GM10847 (cell line): ENCODE data around the gene ZGRF1.

ENCODE experiments used
- POLR2A ChIP-seq: IDR thresholded peaks from 2 replicates; pipeline ENCODE4 v1.6.1; 2011; ENCODE audit not compliant: insufficient read length; ENCODE audit errors: extremely low read depth

The ZGRF1 gene

DNA sequence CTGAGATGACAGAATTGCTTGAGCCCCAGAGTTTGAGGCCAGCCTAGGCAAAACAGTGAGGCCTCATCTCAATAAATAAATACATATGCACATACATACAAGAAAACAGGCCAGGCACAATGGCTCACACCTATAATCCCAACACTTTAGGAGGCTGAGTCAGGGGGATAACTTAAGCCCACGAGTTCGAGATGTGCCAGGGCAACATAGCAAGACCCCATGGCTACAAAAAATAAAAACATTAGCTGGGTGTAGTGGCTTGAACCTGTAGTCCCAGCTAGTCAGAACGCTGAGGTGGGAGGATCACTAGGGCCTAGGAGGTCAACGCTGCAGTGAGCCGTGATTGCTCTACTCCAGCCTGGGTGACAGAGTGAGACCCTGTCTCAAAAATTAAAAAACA, 69.2 kb downstream of the ZGRF1 start:
- no peak for TF ChIP-seq POLR2A

DNA sequence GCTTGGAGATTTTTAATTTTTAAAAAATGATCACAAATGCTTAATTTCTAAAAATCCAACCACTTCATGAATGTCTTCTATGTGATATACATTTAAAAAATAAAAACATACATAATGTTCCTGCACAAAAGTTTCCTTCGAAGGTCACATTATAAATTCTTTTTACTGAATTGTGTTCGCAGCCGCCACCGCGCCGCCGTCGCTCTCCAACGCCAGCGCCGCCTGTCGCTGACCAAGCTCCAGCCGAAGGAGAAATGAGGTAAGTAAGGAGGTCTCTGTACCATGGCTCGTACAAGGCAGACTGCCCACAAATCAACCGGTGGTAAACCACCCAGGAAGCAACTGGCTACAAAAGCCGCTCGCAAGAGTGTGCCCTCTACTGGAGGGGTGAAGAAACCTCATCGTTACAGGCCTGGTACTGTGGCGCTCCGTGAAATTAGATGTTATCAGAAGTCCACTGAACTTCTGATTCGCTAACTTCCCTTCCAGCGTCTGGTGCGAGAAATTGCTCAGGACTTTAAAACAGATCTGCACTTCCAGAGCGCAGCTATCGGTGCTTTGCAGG, 71.9 kb downstream of the ZGRF1 start:
- no peak for TF ChIP-seq POLR2A

DNA sequence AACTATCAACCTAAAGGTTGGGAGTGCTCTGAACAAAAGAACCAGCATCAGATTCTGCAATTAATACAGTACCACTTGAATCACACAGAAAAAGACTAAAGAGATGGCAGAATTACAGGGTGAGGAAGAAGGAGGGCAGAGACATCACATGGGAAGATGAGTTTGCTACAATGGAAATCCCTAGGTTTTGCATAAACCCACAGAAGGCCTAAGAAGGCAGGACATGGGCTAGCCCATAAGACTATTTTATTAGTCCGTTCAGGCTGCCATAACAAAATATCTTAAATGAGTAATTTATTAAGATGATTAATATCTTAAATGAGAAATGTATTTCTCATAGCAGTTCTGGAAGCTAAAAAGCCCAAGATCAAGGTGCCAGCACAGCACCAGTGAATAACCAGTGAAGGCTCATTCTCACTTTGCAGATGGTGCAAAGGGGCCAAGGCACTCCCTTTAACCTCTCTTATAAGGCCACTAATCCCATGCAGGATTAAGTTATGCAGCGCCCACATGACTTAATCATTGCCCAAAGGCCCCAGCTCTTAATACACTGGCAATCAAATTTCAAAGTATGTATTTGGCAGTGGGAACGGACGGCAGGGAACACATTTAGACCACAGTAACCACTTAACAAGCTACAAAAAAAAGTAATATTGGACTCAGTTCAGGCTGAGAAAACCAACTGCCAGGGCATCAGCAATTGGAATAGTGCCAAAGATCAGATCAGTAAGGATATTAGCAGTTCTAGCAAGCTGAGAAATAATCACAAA, 73.1 kb downstream of the ZGRF1 start:
- no peak for TF ChIP-seq POLR2A

- TF ChIP-seq POLR2A = no peak
Observed at GRCh38 chr4:112562254-112562879, 74.3 kb downstream of the ZGRF1 start.

- TF ChIP-seq POLR2A = no peak
Observed at GRCh38 chr4:112560084-112560483, 76.6 kb downstream of the ZGRF1 start.

DNA sequence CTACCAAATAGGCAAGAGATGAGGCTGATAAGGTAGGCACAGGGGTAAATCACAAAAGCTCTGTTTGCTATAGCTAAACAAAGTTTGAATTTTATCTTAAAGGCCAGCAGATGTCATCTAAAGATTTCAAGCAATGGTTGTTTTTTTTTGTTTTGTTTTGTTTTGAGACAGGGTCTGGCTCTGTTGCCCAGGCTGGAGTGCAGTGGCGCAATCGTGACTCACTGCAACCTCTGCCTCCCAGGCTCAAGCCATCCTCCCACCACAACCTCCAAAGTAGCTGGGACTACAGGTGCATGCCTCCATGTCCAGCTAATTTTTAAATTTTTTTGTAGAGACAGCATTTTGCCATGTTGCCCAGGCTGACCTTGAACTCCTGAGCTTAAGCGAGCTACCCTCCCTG, 77.7 kb downstream of the ZGRF1 start:
- no peak for TF ChIP-seq POLR2A

GRCh38 chr4:112557676-112558411, 78.9 kb downstream of the ZGRF1 start:
- TF ChIP-seq POLR2A = no peak

GRCh38 chr4:112552668-112553067, 84.0 kb downstream of the ZGRF1 start:
- TF ChIP-seq POLR2A = no peak

DNA sequence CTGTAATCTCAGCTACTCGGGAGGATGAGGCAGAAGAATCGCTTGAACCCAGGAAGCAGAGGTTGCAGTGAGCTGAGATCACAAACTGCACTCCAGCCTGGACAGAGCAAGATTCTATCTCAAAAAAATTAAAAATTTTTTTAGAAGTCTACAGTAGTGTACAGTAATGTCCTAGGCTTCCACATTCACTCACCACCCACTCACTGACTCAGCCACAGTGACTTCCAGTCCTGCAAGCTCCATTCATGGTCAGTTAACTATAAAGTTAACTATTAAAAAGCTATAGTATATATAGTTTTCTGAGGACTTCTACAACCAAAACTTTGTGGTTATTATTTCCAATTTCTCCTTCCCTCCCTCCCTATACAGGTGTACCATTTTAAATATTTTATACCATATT, 86.0 kb downstream of the ZGRF1 start:
- TF ChIP-seq POLR2A = no peak

GRCh38 chr4:112546476-112546875, 90.2 kb downstream of the ZGRF1 start:
- TF ChIP-seq POLR2A = no peak

- TF ChIP-seq POLR2A = no peak
Observed at GRCh38 chr4:112545346-112545745, 91.4 kb downstream of the ZGRF1 start.

GRCh38 chr4:112540695-112541094, 96.0 kb downstream of the ZGRF1 start:
- no peak for TF ChIP-seq POLR2A

DNA sequence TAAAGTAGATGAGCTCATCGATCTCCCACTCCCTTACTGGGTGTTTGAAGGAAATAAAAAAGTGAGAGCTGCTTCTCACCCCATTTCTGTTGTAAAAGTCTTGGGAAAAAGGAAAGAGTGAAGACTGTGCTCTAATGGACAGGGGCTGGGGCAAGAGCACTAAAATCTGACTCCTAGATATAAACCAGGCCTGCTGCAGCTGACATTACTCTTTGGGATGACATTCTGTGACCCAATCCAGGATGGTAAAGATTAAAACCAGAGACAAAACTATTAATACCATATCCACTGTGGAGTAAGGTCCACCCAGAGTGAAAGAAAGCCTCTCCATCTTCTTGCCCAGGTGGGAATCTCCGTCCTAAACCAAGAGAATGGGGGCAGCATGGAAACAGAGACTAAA, 100.6 kb downstream of the ZGRF1 start:
- no peak for TF ChIP-seq POLR2A

DNA sequence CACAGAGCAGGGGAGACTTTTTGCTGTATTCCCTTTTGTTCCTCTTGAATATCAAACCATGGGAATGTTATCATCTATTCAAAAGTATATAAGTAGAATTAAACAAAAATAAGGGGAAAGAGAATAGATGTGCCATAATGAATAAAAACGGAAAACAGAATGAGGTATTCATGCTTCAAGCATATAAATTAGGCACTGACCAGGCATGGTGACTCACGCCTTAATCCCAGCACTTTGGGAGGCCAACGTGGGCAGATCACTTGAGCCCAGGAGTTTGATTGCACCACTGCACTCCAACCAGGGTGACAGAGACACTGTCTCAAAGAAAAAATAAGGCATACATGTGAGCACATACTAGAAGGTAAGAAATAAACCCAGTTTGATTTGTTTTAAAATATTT, 104.4 kb downstream of the ZGRF1 start:
- no peak for TF ChIP-seq POLR2A

DNA sequence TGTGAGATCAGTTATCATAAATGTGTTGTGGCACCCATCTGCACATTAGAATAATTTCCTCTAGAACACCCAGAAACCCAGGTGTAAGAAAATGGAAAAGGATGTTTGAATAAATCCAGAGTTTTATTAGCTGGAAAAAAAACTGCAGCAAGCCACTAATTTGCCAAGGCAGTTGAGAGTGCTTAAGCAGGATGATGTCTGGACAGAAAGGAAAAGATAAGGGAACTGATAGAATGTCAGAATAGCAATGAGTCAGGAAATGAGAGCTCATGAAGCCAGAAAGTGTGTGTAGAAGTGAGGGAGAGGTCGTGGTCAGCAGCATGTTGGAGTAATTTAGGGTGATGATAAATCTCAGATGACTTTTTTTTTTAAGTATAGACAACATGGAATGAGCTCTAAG, 105.6 kb downstream of the ZGRF1 start:
- no peak for TF ChIP-seq POLR2A

DNA sequence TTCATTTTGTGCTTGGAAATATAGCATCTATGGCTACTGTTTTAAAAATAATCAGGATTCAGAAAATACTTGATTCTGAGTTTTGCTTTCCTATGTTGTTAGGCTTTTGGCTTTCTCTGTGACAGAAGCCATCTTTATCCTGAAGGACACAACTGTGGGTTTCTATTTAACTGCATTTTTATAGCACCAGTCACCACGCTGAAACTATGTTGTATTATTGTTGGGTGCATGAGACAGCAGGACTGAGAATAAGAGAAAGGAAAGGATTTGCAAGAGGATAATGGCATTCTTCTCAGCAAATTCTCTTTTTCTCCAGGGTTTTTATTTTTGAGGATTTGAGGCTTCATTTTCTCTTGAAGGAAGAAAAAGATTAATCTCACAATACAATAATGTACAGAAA, 110.6 kb downstream of the ZGRF1 start:
- TF ChIP-seq POLR2A = no peak
